Stimulated activated CD4-positive, alpha-beta T cell treated with anti-CD3 and anti-CD28 coated beads, Interleukin-12 subunit alpha, Interleukin-12 subunit beta, amount 100 ng/mL, for 24 hours (primary cell): Measurements from ENCODE around the gene SERPINC1.
A peak's percentile ranks its signal among the peaks of the same experiment; 100 is the strongest.
"Not testable (repeated sequence)": the region's sequence is repeated elsewhere in the genome, so short reads cannot be mapped to it uniquely, and the experiment has no call there.

ENCODE experiments used
- DNase-seq, 2 experiments: peaks; one replicate each; pipeline ENCODE4 v3.0.0-alpha.2; 2020; ENCODE audit warnings: low read depth in 2 of 2

SERPINC1 gene

DNA sequence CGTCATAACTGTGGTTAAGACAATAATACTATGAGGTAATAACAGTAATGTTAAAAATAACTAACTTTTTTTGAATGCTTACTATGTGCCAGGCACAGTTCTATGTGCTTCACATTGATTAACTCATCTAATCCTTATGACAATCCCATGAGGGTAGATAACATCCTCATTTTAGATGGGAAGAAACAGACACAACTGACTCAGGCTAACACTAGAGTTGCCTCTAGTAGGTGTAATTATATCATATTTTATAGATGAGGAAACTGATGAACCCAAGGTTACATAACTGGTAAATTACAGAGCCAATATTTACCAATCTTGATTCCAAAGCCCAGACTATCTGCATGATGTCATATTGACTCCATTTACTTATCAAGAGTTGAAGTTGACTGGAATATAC, 23.5 kb downstream of the SERPINC1 start:
- DNase-seq = no peak

DNA sequence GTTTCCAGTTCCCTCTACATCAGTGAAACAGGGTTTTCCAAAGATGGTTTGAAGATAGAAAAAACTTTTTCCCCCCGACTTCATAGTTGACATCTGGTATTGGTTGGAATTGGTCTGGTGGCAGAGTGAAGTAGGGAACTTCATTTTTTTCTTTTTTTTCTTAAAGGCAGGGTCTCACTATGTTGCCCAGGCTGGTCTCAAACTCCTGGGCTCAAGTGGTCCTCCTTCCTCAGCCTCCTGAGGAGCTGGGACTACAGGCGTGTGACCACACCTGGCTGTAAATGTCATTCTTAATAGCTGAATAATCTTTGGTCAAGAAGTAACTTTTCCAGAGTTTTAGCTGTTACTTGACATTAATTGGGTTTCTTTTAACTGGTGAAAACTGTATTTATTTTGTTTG, 27.2 kb downstream of the SERPINC1 start:
- no peak for DNase-seq

DNA sequence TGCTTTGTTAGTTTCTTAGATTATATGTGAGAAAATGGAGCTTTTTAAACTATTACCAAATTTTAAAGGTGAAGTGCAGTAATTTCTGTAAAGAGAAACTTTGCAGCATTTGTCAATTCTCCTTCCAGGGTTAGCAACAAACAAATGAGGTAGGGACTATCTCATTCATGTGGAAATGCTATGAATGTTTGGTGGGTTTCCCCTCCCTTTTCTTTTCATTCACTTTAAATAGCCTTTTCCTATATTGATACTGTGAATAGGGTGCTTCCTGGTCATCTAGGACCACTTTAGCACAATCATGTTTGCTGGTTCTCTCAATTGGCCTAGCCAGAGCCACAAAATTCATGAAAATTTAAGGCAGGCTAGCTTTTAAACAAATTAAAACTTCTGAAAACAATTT, 28.4 kb downstream of the SERPINC1 start:
- no peak for DNase-seq

DNA sequence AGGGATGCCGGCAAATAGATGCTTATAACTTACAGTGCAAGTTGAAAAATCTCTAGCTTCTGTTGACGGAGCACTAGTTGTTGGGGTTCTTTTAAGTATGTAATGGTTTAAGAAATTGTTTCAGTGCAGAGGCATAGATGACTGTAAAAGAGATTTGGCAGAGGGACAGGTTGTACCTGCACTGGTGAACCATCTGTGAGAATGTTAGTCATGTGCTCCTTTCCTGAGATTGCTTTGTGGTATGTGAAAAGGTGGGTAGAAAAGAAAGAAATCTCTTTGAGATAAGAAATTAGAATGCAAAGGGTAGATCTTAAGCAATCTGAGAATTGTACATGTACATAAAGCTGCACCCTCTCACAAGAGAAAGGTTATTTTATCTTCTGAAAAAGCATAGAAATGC, 29.5 kb downstream of the SERPINC1 start:
- DNase-seq = no peak

DNA sequence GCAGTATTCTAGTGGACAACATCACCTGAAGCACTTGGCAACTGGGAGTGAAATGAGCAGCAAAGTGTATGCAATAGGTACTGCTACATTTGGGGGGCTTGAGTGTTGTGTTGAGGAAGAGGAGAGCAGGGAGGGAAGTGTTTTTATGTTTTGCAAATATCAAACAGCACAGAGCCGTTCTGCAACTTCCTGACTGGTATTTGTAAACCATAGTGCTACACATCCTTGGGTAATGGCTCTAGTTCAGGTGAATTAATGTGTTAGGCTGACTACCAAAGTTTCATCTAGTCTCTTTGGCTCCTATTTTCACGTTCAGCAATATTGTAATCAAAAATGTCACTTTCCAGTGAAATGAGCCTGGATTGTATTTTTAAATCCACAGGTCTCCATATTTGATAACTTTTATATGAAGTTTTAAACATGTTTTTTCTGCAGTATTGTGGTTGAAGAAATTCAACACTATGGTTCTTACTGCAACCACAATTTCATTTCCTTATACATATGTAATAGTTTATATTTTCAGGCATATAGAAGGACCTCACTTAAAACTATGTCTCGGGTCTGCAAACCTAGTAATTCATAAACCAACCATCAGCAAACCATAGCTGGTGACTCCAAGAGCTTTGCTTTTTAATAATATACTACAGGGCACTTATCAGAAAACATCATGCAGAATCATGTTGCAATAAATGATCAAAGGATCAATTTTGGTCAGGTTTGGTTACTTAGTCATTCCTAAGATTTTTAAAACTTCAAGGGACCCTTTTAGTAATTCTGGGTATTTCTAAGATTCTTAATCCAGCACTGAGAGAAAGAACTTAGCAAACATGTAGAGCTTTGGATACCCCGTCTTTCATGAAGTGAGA, 30.1 kb downstream of the SERPINC1 start:
- DNase-seq = no peak

DNA sequence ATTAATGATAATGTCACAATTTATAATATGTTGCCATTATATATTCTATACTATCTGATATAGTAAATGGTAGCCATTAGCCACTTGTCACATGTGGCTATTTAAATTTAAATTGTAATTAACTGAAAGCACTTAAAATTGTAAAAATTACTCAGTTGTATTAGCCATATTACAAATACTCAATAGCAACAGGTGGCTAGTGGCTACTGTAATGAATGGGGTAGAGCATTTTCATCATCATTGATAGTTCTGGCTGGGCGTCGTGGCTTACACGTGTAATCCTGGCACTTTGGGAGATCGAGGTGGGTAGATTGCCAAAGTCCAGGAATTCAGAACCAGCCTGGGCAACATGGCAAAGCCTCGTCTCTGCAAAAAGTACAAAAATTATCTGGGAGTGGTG, 32.4 kb downstream of the SERPINC1 start:
- DNase-seq = no peak

DNA sequence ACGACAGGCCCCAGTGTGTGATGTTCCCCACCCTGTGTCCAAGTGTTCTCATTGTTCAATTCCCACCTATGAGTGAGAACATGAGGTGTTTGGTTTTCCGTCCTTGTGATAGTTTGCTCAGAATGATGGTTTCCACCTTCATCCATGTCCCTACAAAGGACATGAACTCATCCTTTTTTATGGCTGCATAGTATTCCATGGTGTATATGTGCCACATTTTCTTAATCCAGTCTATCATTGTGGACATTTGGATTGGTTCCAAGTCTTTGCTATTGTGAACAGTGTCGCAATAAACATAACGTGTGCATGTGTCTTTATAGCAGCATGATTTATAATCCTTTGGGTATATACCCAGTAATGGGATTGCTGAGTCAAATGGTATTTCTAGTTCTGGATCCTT, 36.0 kb downstream of the SERPINC1 start:
- DNase-seq = not testable (repeated sequence)

DNA sequence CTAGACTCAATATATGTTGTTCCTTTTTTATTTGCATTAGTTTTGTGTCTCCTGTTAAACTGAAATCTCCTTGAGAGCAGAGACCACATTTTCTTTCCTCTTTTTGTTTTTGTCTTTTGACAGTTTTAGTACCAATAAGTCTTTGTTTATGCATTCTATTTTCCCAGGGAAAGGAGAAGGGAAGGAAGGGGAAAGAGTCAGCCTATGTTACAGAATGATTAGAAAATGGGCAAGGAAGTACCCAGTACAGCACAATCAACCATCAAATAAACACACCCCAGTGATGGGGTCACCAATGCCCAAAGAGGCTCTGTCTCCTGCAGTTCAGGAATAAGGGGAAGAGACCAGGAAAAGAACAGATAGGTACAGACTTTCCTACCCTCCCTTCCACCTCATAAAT, 38.9 kb downstream of the SERPINC1 start:
- no peak for DNase-seq

DNA sequence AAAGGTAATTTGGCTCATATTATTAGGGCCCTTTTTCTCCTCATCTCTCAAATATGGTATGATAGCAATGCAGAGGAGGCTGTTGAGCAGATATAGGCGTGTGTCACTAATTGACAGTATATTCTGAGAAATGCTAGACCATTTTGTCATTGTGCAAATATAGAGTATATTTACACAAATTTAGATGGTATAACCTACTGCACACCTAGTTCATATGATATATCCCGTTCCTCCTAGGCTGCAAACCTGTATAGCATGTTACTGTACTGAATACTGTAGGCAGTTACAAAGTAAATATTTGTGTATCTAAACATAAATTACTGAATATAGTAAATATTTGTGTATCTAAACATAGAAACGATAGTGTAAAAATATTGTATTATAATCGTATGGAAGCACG, 40.4 kb downstream of the SERPINC1 start:
- no peak for DNase-seq

DNA sequence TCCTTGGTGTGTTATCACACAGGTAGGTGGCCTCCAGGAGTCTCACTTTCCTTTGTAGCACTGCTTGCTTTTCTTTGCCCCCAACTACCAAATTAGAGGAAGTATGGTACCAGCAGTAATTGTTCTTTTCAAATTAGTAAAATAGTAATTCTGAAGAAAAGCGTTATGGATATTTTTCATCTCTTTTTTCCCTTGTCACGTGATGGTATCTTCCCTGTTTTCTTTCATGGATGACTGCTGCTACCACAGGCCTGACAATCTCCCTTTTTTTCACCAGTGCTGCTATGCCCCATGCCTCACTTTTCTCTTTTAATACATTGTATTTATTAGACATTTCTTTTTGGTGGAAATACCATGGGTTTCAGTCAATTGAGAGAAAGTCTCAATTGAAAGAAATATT, 45.6 kb downstream of the SERPINC1 start:
- DNase-seq = no peak

DNA sequence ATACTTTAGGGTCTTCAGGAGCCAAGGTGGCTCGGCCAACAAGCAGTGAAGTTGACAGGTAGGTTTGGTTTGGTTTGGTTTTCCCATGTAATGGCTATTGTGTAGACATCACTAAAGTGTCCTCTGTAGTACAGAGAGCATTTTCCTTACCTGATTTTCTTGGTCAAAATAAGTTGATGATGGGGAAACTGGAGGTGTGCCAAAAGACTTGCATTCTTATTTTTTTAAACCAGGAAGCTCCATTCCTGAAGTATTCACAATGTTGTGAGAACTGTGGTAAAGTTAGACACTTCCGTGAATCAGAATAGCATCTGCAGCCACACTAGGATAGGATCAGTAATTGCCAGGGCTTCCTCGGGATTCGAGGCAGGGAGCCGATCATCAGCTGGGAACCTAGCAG, 46.0 kb downstream of the SERPINC1 start:
- DNase-seq = no peak

DNA sequence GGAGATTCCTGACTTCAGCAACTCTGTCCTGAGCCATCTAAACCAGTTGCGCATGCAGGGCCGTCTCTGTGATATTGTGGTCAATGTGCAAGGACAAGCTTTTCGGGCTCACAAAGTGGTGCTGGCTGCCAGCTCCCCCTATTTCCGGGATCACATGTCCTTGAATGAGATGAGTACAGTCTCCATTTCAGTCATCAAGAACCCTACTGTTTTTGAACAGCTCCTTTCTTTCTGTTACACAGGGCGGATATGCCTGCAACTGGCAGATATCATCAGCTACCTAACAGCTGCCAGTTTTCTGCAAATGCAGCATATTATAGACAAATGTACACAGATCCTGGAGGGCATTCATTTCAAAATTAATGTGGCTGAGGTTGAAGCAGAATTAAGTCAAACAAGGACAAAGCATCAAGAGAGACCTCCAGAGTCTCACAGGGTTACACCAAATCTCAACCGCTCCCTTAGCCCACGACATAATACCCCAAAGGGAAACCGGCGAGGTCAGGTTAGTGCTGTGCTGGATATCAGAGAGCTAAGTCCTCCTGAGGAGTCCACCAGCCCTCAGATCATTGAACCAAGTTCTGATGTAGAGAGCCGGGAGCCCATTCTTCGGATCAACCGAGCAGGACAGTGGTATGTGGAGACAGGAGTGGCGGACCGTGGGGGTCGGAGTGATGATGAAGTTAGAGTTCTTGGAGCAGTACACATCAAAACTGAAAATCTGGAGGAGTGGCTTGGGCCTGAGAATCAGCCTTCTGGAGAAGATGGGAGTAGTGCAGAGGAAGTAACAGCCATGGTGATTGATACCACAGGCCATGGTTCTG, 46.7 kb downstream of the SERPINC1 start:
- DNase-seq = no peak

DNA sequence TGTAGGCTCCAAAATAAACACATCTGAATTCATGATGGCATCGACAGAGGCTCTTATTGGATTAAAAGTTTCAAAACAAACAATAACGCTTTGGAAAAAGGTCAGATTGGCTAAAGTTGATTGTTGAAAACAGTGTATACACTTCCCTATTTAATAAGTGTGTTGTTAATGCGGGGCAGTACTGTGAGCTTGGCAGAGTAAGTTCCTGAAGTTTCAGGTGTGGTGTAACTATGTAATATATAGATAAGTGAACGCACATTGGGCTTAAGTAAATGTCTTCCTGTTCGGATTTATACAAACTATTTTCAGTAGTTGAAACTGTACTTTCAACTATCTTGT, 48.1 kb downstream of the SERPINC1 start:
- DNase-seq = no peak

DNA sequence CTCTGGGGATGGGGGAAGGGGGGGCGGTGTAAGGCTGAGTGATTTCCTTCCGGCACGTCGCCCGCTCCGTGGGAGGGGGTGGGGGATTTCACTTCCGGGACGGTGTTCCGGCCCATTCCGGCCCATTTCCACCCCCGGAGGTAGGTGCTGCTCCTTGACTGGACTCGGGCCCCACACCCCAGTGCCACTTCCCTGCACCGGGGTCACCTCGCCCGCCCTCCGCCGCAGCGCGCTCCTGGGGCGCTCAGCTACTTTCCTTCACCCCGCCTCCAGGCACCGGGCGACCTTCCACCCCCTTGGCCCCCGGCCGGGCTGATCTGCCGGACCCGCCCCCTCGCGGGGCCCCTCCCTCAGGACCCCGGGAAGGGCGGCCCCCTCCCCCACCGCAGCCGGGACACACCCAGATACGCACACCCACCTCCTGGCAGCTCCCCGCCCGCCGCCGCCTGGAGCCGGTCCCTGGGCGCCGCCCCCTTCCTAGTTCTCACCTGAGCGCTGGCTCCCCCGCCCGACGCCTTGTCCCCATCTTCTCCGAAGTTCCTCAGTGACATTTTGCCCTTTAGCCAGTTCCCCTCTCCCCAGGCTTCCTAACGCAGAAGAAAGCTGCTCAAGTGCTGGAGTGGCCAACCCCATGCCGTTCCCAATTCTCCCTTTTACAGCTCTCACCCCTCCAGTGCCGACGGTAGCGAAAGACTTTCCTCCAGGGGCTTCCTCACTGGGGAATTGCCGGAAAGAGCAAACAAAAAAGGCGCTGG, 48.7 kb downstream of the SERPINC1 start, which contains the start of gene ZBTB37:
Gene ZBTB37 (plus strand): TSS at position 115 of the 755 bp plus-strand sequence. CDS start 1,846 bp downstream, outside the sequence.
- DNase-seq = peak; percentile 92 to 97

DNA sequence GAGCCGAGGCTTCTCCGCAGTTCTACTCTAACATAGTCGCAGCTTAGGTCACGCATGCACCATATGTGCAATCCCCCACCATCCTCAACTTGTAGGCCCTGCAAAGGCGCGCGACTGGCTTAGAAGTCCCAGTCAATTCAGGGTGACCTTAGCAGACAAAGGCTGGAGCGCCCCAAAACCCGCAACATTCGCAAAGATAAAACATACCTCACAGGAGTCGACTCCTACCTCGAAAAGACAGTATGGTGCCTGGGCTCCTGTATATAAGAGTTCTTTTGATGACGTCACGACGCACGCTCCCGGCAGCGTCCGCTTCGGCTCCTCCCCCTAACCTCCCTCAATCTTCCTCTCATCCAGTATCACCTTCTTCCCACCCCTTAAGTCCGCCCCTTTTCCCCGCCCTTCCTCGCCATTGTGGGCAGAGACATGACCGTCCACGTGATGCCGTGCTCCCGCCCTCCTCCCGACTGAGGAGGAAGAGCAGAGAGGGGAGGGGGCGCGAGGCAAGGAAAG, 49.3 kb downstream of the SERPINC1 start, which contains the start of gene GAS5:
Gene GAS5 (minus strand): TSS at position 237 of the 513 bp plus-strand sequence.
- peak; percentile 99 to 100 for DNase-seq

DNA sequence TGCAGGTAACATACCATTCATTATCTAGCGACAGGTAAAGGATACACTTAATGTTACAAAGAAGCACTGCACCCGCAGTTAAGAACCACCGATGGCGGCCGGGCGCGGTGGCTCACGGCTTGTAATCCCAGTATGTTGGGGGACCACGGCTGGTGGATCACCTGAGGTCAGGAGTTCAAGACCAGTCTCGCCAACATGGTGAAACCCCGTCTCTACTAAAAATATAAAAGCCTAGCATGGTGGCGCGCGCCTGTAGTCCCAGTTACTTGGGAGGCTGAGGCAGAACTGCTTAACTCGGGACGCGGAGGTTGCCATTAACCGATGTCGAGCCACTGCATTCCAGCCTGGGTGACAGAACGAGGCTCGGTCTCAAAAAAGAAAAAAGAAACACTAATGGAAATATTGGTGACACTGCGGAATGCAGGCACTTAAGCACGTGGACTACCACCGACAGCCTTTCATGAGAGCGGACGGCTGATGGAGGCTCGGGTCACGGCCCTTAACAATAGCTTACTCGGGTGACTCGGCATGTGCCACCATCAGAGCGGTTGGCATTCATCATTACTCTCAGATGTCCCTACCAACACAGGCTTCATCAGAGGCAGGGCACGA, 49.9 kb downstream of the SERPINC1 start:
- peak in 1 of 2 experiments; percentile 45 for DNase-seq

DNA sequence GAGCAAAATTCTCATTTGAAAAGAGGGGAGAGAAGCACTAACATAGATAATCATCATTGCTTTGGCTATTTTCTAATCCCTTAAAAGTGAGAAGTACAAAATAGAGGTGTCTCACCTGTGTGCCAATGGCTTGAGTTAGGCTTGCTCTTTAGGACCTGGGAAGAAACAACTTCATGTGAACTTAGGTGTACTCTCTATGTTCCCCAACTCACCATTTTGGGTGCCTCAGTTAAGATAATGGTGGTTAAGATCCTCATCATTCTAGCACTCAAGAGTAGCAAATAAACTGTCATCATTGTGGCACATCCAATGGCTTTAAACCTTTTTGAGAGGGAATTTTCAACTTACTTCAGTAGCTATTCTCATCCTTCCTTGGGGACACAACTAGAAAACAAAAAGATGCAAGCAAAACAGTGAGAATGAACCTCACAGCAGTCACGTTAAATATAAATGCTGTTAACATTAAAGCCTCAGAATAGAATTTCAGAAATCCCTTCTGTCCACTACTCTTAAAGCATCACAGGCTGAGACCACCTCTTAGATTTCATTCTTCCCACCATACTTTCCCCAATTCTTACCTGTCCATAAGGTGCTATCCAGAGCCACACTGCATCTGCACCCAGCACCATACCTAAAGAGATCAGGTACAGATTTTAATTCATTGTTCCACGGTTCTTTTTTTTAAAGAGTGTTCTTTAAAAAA, 50.6 kb downstream of the SERPINC1 start:
- no peak for DNase-seq

DNA sequence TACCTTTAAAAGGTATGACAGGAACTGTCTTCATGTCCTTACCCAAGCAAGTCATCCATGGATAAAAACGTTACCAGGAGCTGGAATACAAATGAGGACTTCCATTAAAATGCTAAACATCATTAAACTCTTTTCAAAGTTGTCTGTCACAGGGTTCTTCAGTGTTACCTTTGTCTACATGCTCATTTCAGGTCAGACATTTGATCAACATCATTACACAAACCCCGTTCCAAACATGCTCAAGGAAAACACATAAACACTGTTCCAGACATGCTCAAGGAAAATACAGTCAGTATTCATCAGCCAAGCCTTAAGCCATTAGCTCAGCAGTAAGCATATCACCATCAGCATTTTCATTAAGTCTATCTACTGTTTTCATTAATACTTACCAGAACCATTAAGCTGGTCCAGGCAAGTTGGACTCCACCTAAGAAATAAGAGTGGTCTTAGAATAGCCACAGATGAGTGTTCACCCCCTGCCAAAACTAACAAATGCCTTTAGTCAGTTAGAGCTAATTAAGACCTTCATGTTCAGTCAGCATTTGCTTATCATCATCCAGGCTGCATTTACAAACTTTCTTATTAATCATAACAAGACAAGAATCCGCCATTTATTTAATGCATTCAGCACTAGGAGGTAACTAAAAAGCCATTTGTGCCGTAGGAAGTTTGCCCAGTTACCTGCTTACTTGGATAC, 51.5 kb downstream of the SERPINC1 start:
- DNase-seq = no peak

DNA sequence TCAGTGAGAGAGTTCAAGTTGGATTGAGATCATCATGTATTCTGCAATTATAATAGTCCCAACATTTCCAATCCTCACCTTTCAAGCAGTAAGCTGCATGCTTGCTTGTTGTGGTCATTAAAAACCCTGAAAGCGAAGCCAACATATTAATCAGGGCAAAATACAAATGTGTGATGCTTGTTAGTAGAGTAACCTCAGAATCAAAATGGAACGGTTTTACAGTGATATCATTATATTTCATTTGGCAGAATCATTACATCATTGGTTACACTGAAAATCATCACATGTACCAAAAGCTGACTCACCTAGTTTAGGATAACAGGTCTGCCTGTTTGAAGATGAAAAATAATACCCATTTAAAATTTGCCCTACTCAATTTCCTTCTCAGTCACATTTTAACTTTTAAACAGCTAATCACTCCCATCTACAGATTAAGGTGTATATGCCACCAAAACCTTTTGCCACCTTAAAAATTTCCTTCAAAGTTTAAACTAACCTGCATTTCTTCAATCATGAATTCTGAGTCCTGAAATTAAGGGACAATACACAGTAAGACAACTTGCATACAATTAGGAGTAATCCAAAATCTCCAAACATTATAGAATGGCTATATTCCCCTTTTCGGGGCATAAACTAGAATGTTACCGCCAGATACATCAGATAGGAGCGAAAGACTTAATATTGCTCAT, 52.8 kb downstream of the SERPINC1 start:
- no peak for DNase-seq
